HepG2 (cell line): ENCODE data around the gene C11orf24. TPM values are rescaled to one million over a fixed set of nuclear protein-coding genes. Genes with fewer than 3 reads are reported as not detected.

ENCODE experiments used
- CHD4 ChIP-seq: fragments of 200-600 bp; sonication (generic); IDR thresholded peaks from 2 replicates; pipeline ENCODE4 v1.7.0; 2017; ENCODE audit warnings: mild to moderate bottlenecking, low read length, borderline replicate concordance
- FLYWCH1 ChIP-seq: sonication (generic); formaldehyde crosslinking; IDR thresholded peaks from 2 replicates; pipeline ENCODE4 v1.8.1; 2023; ENCODE audit warnings: mild to moderate bottlenecking, missing genetic modification reagents
- HMG20A ChIP-seq: IDR thresholded peaks from 2 replicates; pipeline ENCODE4 v1.6.1; 2016; ENCODE audit warnings: borderline replicate concordance
- MIER2 ChIP-seq: IDR thresholded peaks from 2 replicates; pipeline ENCODE4 v1.6.1; 2016; ENCODE audit warnings: missing biosample characterization, missing genetic modification reagents
- TSC22D2 ChIP-seq: sonication (generic); formaldehyde crosslinking; IDR thresholded peaks from 2 replicates; pipeline ENCODE4 v1.5.1; 2020; ENCODE audit warnings: missing genetic modification reagents, mild to moderate bottlenecking, borderline replicate concordance
- ZBTB8A ChIP-seq: sonication (generic); formaldehyde crosslinking; IDR thresholded peaks from 2 replicates; pipeline ENCODE4 v1.4.0; 2020; ENCODE audit warnings: mild to moderate bottlenecking, low read depth, missing genetic modification reagents, borderline replicate concordance
- ZFP41 ChIP-seq: sonication (generic); formaldehyde crosslinking; IDR thresholded peaks from 2 replicates; pipeline ENCODE4 v1.4.0; 2020; ENCODE audit warnings: mild to moderate bottlenecking, missing genetic modification reagents, borderline replicate concordance
- ZNF160 ChIP-seq: sonication (generic); formaldehyde crosslinking; IDR thresholded peaks from 2 replicates; pipeline ENCODE4 v1.8.0; 2022; ENCODE audit warnings: mild to moderate bottlenecking, inconsistent platforms, missing genetic modification reagents
- ZSCAN20 ChIP-seq: sonication (generic); formaldehyde crosslinking; IDR thresholded peaks from 2 replicates; pipeline ENCODE4 v1.4.0; 2020; ENCODE audit warnings: missing genetic modification reagents, mild to moderate bottlenecking, borderline replicate concordance
- polyA plus RNA-seq, 8 experiments: library from polyadenylated mRNA; depleted of rRNA in 3 of 8; stranded (reverse) in 7 of 8; unstranded in 1 of 8; fragments of >200 nt; fragmentation: Illumina TruSeq in 4 of 8; extraction: Trizol in 4 of 8; gene quantifications; 2 replicates each; pipeline versions ENCODE4 v1.2.1 to v1.2.3, GENCODE V29; 2011 to 2016; ENCODE audit warnings: low read depth in 4 of 8, missing spikeins in 1 of 8, mixed read lengths in 1 of 8; ENCODE audit not compliant: insufficient read depth in 1 of 8
- total RNA-seq, 5 experiments: library from RNA; depleted of rRNA; stranded (reverse); fragments of >200 nt; fragmentation: Illumina TruSeq; extraction: Trizol; gene quantifications; 2 replicates each; pipeline ENCODE4 v1.2.3, GENCODE V29; 2016; ENCODE audit warnings: low read depth in 1 of 5
- TF ChIP-seq, protein P1 (sequence below): sonication (generic); formaldehyde crosslinking; IDR thresholded peaks from 2 replicates; pipeline ENCODE4 v1.5.0; 2020; ENCODE audit warnings: mild to moderate bottlenecking, missing genetic modification reagents, borderline replicate concordance
- TF ChIP-seq, protein P2 (sequence below): sonication (generic); formaldehyde crosslinking; conservative IDR thresholded peaks from 2 replicates; pipeline ENCODE4 v1.8.1; 2023; ENCODE audit warnings: missing genetic modification reagents
- TF ChIP-seq, protein P3 (sequence below): sonication (generic); formaldehyde crosslinking; IDR thresholded peaks from 2 replicates; pipeline ENCODE4 v1.5.1; 2020; ENCODE audit warnings: mild to moderate bottlenecking, missing genetic modification reagents
- TF ChIP-seq, protein P4 (sequence below): sonication (generic); formaldehyde crosslinking; IDR thresholded peaks from 2 replicates; pipeline ENCODE4 v1.4.0; 2020; ENCODE audit warnings: mild to moderate bottlenecking, missing genetic modification reagents

C11orf24 gene
- total and polyA plus RNA-seq, 2 of the 13 experiments (the other 11 are each of a cell fraction or from before 2014, with no cell fraction given): 52.9 to 55.5 TPM

DNA sequence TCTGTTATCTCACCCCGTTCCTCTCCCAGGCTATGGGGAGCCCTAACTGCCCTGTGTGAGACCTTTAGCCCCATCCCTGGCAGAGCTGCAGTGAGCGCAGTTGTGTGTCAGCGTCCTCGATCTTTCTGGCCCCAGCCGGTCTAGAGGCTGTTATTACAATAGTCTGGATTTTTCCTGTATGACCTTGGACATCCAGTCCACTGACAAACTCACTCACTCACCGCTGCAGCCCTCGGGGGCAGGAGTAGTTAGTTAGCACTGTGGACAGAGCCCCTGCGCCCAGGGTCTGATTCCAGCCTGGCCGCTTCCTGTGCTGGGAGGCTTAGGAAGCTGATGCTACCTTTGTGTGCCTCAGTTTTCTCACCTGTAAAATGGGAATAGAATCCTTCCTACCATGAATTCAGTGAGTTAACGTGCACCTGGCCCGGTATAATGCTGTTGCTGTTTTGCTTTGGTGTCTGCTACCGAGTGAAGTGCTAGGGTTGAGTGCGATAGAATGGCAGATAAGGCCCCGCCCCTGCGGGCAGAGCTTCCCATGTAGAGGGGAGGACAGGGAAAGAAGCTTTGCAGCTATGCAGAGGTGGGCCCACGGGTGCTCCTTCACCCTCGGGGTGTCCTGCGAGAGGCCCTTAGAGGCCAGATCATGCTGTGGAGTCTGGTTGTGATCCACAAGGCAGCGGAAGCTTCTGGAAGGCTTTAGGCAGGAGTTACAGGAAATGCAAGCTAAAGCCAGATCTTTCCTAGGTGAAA lies 43.6 kb upstream of the C11orf24 start (continued):
- TF ChIP-seq, protein P1, sequence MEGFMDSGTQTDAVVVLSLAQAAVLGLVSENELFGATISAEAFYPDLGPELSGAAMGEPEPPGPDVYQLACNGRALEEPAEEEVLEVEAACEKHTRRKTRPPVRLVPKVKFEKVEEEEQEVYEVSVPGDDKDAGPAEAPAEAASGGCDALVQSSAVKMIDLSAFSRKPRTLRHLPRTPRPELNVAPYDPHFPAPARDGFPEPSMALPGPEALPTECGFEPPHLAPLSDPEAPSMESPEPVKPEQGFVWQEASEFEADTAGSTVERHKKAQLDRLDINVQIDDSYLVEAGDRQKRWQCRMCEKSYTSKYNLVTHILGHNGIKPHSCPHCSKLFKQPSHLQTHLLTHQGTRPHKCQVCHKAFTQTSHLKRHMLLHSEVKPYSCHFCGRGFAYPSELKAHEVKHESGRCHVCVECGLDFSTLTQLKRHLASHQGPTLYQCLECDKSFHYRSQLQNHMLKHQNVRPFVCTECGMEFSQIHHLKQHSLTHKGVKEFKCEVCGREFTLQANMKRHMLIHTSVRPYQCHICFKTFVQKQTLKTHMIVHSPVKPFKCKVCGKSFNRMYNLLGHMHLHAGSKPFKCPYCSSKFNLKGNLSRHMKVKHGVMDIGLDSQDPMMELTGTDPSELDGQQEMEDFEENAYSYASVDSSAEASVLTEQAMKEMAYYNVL: peak; percentile 82
- TF ChIP-seq ZNF160 (CRISPR knock-in tag) (peak; percentile 43; the same call in 1 of the 2 replicates), HMG20A (CRISPR knock-in tag) (no peak; the same call in 1 of the 2 replicates), FLYWCH1 (no peak), ZSCAN20 (CRISPR knock-in tag) (peak; percentile 52; the same call in 1 of the 2 replicates), MIER2 (CRISPR knock-in tag) (peak; percentile 92), ZFP41 (CRISPR knock-in tag) (no peak), TSC22D2 (0 out of 2 replicates have a peak, but pooled peaks have one; percentile 70), CHD4 (peak; percentile 99), ZBTB8A (CRISPR knock-in tag) (no peak)
- TF ChIP-seq, protein P2, sequence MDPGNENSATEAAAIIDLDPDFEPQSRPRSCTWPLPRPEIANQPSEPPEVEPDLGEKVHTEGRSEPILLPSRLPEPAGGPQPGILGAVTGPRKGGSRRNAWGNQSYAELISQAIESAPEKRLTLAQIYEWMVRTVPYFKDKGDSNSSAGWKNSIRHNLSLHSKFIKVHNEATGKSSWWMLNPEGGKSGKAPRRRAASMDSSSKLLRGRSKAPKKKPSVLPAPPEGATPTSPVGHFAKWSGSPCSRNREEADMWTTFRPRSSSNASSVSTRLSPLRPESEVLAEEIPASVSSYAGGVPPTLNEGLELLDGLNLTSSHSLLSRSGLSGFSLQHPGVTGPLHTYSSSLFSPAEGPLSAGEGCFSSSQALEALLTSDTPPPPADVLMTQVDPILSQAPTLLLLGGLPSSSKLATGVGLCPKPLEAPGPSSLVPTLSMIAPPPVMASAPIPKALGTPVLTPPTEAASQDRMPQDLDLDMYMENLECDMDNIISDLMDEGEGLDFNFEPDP (CRISPR knock-in tag): no peak
- TF ChIP-seq, protein P3, sequence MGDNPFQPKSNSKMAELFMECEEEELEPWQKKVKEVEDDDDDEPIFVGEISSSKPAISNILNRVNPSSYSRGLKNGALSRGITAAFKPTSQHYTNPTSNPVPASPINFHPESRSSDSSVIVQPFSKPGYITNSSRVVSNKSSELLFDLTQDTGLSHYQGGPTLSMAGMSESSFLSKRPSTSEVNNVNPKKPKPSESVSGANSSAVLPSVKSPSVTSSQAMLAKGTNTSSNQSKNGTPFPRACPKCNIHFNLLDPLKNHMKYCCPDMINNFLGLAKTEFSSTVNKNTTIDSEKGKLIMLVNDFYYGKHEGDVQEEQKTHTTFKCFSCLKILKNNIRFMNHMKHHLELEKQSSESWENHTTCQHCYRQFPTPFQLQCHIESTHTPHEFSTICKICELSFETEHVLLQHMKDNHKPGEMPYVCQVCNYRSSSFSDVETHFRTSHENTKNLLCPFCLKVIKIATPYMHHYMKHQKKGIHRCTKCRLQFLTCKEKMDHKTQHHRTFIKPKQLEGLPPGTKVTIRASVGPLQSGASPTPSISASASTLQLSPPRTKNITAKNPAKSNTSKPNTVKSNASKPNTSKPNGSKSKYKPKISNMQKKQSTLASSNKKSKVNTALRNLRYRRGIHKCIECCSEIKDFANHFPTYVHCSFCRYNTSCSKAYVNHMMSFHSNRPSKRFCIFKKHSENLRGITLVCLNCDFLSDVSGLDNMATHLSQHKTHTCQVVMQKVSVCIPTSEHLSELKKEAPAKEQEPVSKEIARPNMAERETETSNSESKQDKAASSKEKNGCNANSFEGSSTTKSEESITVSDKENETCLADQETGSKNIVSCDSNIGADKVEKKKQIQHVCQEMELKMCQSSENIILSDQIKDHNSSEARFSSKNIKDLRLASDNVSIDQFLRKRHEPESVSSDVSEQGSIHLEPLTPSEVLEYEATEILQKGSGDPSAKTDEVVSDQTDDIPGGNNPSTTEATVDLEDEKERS (CRISPR knock-in tag): no peak; the same call in 1 of the 2 replicates
- TF ChIP-seq, protein P4, sequence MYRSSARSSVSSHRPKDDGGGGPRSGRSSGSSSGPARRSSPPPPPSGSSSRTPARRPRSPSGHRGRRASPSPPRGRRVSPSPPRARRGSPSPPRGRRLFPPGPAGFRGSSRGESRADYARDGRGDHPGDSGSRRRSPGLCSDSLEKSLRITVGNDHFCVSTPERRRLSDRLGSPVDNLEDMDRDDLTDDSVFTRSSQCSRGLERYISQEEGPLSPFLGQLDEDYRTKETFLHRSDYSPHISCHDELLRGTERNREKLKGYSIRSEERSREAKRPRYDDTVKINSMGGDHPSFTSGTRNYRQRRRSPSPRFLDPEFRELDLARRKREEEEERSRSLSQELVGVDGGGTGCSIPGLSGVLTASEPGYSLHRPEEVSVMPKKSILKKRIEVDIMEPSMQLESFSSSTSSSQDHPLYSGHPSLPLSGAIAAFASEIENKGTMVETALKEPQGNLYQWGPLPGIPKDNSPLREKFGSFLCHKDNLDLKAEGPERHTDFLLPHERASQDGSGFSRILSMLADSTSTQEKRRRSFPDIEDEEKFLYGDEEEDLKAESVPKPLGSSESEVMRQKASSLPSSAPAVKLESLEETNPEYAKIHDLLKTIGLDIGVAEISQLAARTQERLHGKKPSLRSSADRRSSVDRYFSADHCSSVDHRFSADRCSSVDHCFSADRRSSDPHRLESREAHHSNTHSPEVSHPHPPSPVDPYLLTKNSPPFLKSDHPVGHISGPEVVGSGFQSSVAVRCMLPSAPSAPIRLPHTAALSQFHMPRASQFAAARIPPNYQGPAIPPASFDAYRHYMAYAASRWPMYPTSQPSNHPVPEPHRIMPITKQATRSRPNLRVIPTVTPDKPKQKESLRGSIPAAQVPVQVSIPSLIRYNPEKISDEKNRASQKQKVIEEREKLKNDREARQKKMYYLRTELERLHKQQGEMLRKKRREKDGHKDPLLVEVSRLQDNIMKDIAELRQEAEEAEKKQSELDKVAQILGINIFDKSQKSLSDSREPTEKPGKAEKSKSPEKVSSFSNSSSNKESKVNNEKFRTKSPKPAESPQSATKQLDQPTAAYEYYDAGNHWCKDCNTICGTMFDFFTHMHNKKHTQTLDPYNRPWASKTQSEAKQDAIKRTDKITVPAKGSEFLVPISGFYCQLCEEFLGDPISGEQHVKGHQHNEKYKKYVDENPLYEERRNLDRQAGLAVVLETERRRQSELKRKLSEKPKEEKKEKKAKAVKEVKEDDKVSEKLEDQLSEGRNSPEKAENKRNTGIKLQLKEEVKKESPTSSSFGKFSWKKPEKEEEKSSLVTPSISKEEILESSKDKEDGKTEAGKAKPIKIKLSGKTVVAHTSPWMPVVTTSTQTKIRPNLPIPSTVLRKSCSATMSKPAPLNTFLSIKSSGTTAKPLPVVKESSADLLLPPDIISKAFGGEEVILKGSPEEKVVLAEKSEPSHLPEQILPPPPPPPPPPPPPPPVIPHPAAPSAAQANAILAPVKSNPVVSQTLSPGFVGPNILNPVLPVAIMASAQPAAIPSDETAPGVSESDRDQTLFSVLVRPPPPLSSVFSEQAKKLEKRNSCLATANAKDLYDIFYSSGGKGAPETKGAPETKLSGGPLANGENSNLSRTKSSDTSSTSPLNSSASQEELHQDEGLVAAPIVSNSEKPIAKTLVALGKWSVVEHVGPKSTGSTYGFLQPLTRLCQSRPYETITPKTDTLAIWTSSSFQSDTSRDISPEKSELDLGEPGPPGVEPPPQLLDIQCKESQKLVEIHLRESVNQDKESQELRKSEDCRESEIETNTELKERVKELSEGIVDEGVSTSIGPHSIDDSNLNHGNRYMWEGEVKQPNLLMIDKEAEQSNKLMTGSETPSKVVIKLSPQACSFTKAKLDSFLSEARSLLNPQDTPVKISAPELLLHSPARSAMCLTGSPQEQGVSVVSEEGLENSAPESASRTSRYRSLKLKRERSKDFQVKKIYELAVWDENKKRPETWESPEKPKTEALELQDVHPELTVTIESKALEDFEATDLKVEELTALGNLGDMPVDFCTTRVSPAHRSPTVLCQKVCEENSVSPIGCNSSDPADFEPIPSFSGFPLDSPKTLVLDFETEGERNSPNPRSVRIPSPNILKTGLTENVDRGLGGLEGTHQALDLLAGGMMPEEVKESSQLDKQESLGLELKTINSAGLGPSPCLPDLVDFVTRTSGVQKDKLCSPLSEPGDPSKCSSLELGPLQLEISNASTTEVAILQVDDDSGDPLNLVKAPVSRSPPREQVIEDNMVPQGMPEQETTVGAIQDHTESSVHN (CRISPR knock-in tag): 0 out of 2 replicates have a peak, but pooled peaks have one; percentile 8
